ENCODE results near the gene ABHD14A. TPM values are rescaled to one million over a fixed set of nuclear protein-coding genes. Genes with fewer than 3 reads are reported as not detected.

ABHD14A gene
- total RNA-seq, 4 donors from 2014 or later = 10.0 to 22.3 (median 15.8) TPM

DNA sequence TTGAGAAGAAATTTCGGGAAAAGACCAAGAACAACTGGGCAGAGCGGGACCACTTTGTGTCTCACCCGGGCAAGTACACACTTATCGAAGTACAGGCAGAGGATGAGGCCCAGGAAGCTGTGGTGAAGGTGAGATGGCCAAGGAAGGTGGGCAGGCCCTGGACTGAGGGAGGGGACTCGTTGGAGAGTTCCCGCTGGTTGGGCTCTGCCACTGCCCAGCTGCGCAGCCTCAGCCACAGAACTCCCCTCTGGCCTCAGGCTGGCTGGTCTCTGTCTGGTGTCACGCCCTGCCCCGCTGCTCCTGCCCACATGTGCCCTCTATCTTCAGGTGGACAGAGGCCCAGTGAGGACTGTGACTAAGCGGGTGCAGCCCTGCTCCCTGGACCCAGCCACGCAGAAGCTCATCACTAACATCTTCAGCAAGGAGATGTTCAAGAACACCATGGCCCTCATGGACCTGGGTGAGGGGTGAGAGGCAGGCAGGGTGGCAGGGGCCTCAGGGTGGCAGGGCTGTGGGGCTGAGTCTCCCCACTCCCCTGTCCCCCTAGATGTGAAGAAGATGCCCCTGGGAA, 30.3 kb upstream of the ABHD14A start:
- Histone ChIP-seq H3K4me3 (no peak overlapping the region), H3K27me3 (no peaks in the 10 kb centered on the region), H3K27ac (replicated peaks in 1 of 4) (no peak overlapping the region), H3K4me1 (peaks cover 31 to 36% (median 33%) of the 10 kb centered on the region in 4 donors), H3K36me3 (peaks cover 0 to 55% (median 43%) of the 10 kb centered on the region in 4 donors), H3K9me3 (no peaks in the 10 kb centered on the region)
- intact Hi-C loops (cut with DNase I) = loop anchor here (5.0 kb wide), 1 partner anchor 198 kb away; no protein-coding TSS in a partner anchor
- 89% methylated on average over 6 of the region's 11 CpGs for WGBS
- no peak for TF ChIP-seq POLR2AphosphoS5 (IDR thresholded peaks at IDR 0.05)
- no peak for TF ChIP-seq EP300 (IDR thresholded peaks at IDR 0.05)
- TF ChIP-seq POLR2A (IDR thresholded peaks at IDR 0.05; ENCODE audit: low read depth) = no peak
- TF ChIP-seq, protein P1, sequence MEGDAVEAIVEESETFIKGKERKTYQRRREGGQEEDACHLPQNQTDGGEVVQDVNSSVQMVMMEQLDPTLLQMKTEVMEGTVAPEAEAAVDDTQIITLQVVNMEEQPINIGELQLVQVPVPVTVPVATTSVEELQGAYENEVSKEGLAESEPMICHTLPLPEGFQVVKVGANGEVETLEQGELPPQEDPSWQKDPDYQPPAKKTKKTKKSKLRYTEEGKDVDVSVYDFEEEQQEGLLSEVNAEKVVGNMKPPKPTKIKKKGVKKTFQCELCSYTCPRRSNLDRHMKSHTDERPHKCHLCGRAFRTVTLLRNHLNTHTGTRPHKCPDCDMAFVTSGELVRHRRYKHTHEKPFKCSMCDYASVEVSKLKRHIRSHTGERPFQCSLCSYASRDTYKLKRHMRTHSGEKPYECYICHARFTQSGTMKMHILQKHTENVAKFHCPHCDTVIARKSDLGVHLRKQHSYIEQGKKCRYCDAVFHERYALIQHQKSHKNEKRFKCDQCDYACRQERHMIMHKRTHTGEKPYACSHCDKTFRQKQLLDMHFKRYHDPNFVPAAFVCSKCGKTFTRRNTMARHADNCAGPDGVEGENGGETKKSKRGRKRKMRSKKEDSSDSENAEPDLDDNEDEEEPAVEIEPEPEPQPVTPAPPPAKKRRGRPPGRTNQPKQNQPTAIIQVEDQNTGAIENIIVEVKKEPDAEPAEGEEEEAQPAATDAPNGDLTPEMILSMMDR (IDR thresholded peaks at IDR 0.05) = no peak
- no peak for DNase-seq (ENCODE audit: extremely low spot score)

DNA sequence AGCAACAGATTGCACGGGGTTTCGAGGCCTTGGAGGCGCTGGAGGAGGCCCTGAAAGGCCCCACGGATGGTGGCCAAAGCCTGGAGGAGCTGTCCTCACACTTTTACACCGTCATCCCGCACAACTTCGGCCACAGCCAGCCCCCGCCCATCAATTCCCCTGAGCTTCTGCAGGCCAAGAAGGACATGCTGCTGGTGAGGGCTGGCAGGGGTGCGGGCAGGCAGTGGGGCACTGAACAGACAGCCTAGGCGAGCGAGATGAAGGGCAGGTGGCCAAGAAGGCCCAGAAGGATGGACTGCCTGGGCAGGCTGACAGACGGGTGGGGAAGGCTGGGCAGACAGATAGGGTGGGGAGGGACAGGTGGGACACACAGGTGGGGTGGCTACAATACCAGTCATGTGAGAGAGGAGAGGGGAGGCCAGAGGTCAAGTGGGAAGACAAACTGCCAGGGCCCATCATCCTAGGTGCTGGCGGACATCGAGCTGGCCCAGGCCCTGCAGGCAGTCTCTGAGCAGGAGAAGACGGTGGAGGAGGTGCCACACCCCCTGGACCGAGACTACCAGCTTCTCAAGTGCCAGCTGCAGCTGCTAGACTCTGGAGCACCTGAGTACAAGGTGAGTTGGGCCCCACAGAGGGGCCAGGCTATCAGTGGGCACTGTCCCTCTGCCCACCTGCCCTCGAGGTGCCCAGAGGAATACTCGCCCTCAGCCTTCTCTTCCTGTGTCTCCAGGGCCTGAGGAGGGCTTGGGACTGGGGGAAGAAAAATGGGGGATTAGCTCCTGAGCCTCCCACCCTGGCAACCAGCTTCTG, 29.6 kb upstream of the ABHD14A start:
- Histone ChIP-seq H3K27ac (replicated peaks in 1 of 4) (no peak overlapping the region), H3K9me3 (no peaks in the 10 kb centered on the region), H3K4me3 (no peak overlapping the region), H3K36me3 (peaks cover 0 to 57% (median 41%) of the 10 kb centered on the region in 4 donors), H3K4me1 (peaks cover 28 to 29% (median 29%) of the 10 kb centered on the region in 4 donors), H3K27me3 (no peaks in the 10 kb centered on the region)
- WGBS = 88% methylated on average over 16 of the region's 18 CpGs
- TF ChIP-seq POLR2AphosphoS5 (IDR thresholded peaks at IDR 0.05) = no peak
- TF ChIP-seq POLR2A (IDR thresholded peaks at IDR 0.05; ENCODE audit: low read depth) = no peak
- TF ChIP-seq, protein P1 (IDR thresholded peaks at IDR 0.05) = no peak
- TF ChIP-seq EP300 (IDR thresholded peaks at IDR 0.05) = no peak
- no peak for DNase-seq (ENCODE audit: extremely low spot score)
- intact Hi-C loops (cut with DNase I) = no loop called here

DNA sequence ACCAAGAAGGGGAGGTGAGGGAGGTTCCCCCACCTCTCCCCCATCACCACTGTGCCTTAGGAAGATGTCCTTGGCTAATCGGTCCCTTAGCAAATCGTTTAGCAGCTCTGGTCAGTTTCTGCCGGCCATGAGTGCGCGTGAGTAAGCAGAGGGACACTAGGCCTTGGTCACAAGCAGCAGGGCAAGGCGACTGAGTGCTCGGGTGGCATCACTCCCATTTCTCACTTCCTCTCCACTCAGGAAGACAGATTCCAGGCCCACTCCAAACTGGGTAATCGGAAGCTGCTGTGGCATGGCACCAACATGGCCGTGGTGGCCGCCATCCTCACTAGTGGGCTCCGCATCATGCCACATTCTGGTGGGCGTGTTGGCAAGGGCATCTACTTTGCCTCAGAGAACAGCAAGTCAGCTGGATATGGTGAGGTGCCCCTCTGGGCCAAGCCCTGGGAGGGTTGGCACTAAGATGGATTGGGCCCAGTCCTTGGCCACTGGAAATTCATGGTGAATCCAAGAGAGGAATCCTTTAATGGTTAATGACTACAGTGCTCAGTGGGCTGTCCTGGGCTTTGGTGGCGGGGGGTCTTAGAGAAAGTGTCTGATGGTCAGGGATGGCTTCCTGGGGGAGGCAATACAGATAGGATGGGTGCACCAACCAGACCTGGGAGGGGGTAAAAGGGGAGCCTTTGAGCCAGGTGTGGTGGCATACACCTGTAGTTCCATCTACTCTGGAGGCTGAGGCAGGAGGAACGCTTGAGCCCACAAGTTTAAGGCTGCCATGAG, 28.7 kb upstream of the ABHD14A start:
- no peaks in the 10 kb centered on the region for H3K27me3 ChIP-seq
- DNase-seq (ENCODE audit: extremely low spot score) = no peak
- no peak overlapping the region for H3K4me3 ChIP-seq
- H3K27ac ChIP-seq (replicated peaks in 1 of 4) = no peak overlapping the region
- no peaks in the 10 kb centered on the region for H3K9me3 ChIP-seq
- H3K36me3 ChIP-seq = peaks cover 0 to 57% (median 41%) of the 10 kb centered on the region in 4 donors
- intact Hi-C loops (cut with DNase I) = no loop called here
- TF ChIP-seq, protein P1 (IDR thresholded peaks at IDR 0.05) = no peak
- TF ChIP-seq POLR2AphosphoS5 (IDR thresholded peaks at IDR 0.05) = no peak
- no peak for TF ChIP-seq POLR2A (IDR thresholded peaks at IDR 0.05; ENCODE audit: low read depth)
- no peak for TF ChIP-seq EP300 (IDR thresholded peaks at IDR 0.05)
- peaks cover 19 to 21% (median 20%) of the 10 kb centered on the region in 4 donors for H3K4me1 ChIP-seq
- 91% methylated on average over 7 of the region's 14 CpGs for WGBS

DNA sequence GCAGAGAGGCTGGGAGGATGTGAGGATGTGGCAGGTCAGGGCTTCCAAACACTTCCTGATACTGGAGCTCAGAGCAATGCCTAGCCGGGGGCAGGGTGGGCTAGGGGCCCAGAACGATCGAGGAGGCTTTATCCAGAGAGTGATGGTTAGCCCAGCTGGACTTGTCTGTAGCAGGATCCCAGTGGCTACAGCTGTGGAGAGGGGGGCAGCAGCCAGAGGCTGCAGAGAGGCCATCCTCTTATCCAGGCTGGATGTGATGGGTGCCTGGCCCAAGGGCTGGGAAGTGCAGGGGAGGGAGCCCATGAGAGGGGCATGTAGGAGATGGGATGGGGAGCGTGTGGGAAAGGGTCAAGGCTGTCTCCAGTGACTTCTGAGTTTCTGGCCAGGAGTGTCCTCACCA, 28.1 kb upstream of the ABHD14A start:
- DNase-seq (ENCODE audit: extremely low spot score) = no peak
- H3K27me3 ChIP-seq = no peaks in the 10 kb centered on the region
- H3K36me3 ChIP-seq = peaks cover 0 to 57% (median 41%) of the 10 kb centered on the region in 4 donors
- H3K9me3 ChIP-seq = no peaks in the 10 kb centered on the region
- 88% methylated on average over 4 of the region's 4 CpGs for WGBS
- H3K4me1 ChIP-seq = peaks cover 14 to 16% (median 15%) of the 10 kb centered on the region in 4 donors
- intact Hi-C loops (cut with DNase I) = no loop called here
- TF ChIP-seq, protein P1 (IDR thresholded peaks at IDR 0.05) = no peak
- TF ChIP-seq EP300 (IDR thresholded peaks at IDR 0.05) (no peak), POLR2AphosphoS5 (IDR thresholded peaks at IDR 0.05) (no peak), POLR2A (IDR thresholded peaks at IDR 0.05; ENCODE audit: low read depth) (no peak)
- no peak overlapping the region for H3K4me3 ChIP-seq
- no peak overlapping the region for H3K27ac ChIP-seq (replicated peaks in 1 of 4)

All from esophagus muscularis mucosa (tissue), 4 donors.